ENCODE results near the gene FAM98C. TPM values are rescaled to one million over a fixed set of nuclear protein-coding genes. Genes with fewer than 3 reads are reported as not detected.

Gene FAM98C
- total RNA-seq, 1 donor from 2014 or later: 5.8 TPM

GRCh38 chr19:38385057-38385803, 17.7 kb upstream of the FAM98C start:
- Mint-ChIP-seq H3K27ac (ENCODE audit: unreplicated experiment) (no peak overlapping the region), H3K36me3 (ENCODE audit: unreplicated experiment) (no peaks in the 10 kb centered on the region), H3K9me3 (ENCODE audit: unreplicated experiment) (peaks cover 4% of the 10 kb centered on the region), H3K27me3 (ENCODE audit: unreplicated experiment) (peaks cover 12% of the 10 kb centered on the region), H3K4me1 (ENCODE audit: low read depth, unreplicated experiment) (no peaks in the 10 kb centered on the region), H3K4me3 (ENCODE audit: unreplicated experiment) (no peak overlapping the region)
- no peak for TF ChIP-seq CTCF (IDR thresholded peaks at IDR 0.05; ENCODE audit: partially characterized antibody, unreplicated experiment)
- DNase-seq: peak; percentile 29

- peak; percentile 56 for DNase-seq
- Mint-ChIP-seq H3K4me3 (ENCODE audit: unreplicated experiment) (no peak overlapping the region), H3K36me3 (ENCODE audit: unreplicated experiment) (no peaks in the 10 kb centered on the region), H3K9me3 (ENCODE audit: unreplicated experiment) (peaks cover 4% of the 10 kb centered on the region), H3K27ac (ENCODE audit: unreplicated experiment) (no peak overlapping the region), H3K4me1 (ENCODE audit: low read depth, unreplicated experiment) (no peaks in the 10 kb centered on the region), H3K27me3 (ENCODE audit: unreplicated experiment) (peaks cover 14% of the 10 kb centered on the region)
- no peak for TF ChIP-seq CTCF (IDR thresholded peaks at IDR 0.05; ENCODE audit: partially characterized antibody, unreplicated experiment)
These were observed 17.1 kb upstream of the FAM98C start for GRCh38 chr19:38385804-38386257.

- H3K36me3 Mint-ChIP-seq (ENCODE audit: unreplicated experiment): no peaks in the 10 kb centered on the region
- H3K27me3 Mint-ChIP-seq (ENCODE audit: unreplicated experiment): peaks cover 20% of the 10 kb centered on the region
- no peak overlapping the region for H3K27ac Mint-ChIP-seq (ENCODE audit: unreplicated experiment)
- H3K9me3 Mint-ChIP-seq (ENCODE audit: unreplicated experiment): peaks cover 4% of the 10 kb centered on the region
- peak; percentile 67 for DNase-seq
- no peaks in the 10 kb centered on the region for H3K4me1 Mint-ChIP-seq (ENCODE audit: low read depth, unreplicated experiment)
- no peak for TF ChIP-seq CTCF (IDR thresholded peaks at IDR 0.05; ENCODE audit: partially characterized antibody, unreplicated experiment)
- no peak overlapping the region for H3K4me3 Mint-ChIP-seq (ENCODE audit: unreplicated experiment)
These were observed 16.5 kb upstream of the FAM98C start for GRCh38 chr19:38386300-38386970.

- Mint-ChIP-seq H3K27ac (ENCODE audit: unreplicated experiment) (no peak overlapping the region), H3K36me3 (ENCODE audit: unreplicated experiment) (no peaks in the 10 kb centered on the region), H3K4me1 (ENCODE audit: low read depth, unreplicated experiment) (no peaks in the 10 kb centered on the region), H3K27me3 (ENCODE audit: unreplicated experiment) (peaks cover 20% of the 10 kb centered on the region), H3K9me3 (ENCODE audit: unreplicated experiment) (peaks cover 4% of the 10 kb centered on the region), H3K4me3 (ENCODE audit: unreplicated experiment) (peak overlapping the region; percentile 84)
- TF ChIP-seq CTCF (IDR thresholded peaks at IDR 0.05; ENCODE audit: partially characterized antibody, unreplicated experiment): no peak
- no peak for DNase-seq
These were observed 15.8 kb upstream of the FAM98C start for GRCh38 chr19:38386971-38387549.

Data from glutamatergic neuron (in vitro differentiated cells).